A673 (cell line): Measurements from ENCODE around the gene EFCAB6. TPM values are rescaled to one million over a fixed set of nuclear protein-coding genes. Genes with fewer than 3 reads are reported as not detected.

Source experiments
- BruUV-seq: library from RNA; stranded (reverse); fragments of 400-500 nt; replicated peaks from 2 replicates; lab custom pipeline; 2021; lab: Mats Ljungman, UMichigan
- CTCF ChIA-PET: fragments of 300-600 bp; sonication (Branson Sonifier 250); formaldehyde crosslinking; loops from one replicate; lab custom pipeline; 2022; ENCODE audit warnings: antibody characterized with exemption; lab: Charles Lee
- POLR2A ChIA-PET: fragments of 300-600 bp; sonication (Branson Sonifier 250); formaldehyde crosslinking; loops from one replicate; lab custom pipeline; 2022; ENCODE audit warnings: antibody characterized with exemption; ENCODE audit not compliant: low non-redundant PET; lab: Charles Lee
- DNase-seq: peaks from one replicate; pipeline ENCODE4 v3.0.0-alpha.2; 2015; ENCODE audit warnings: low spot score
- H3K27ac ChIP-seq: fragments of 200-600 bp; sonication (generic); 2 replicates; pipeline ENCODE4 v1.5.1; 2016; ENCODE audit warnings: mixed run types, low read depth, mild to moderate bottlenecking, mixed read lengths, antibody characterized with exemption, low read length; ENCODE audit not compliant: poor library complexity, severe bottlenecking
- H3K27me3 ChIP-seq: fragments of 200-600 bp; sonication (generic); replicated peaks from 2 replicates; pipeline ENCODE4 v1.6.1; 2017; ENCODE audit warnings: mixed run types, low read depth, mild to moderate bottlenecking, mixed read lengths, antibody characterized with exemption, low read length; ENCODE audit not compliant: insufficient read depth, poor library complexity
- H3K36me3 ChIP-seq: fragments of 200-600 bp; sonication (generic); 2 replicates; pipeline ENCODE4 v1.6.1; 2016; ENCODE audit warnings: mixed run types, mild to moderate bottlenecking, mixed read lengths, antibody characterized with exemption, low read length; ENCODE audit not compliant: insufficient read depth, poor library complexity, severe bottlenecking
- H3K4me1 ChIP-seq: fragments of 200-600 bp; sonication (generic); 2 replicates; pipeline ENCODE4 v1.6.1; 2017; ENCODE audit warnings: mixed run types, mild to moderate bottlenecking, mixed read lengths, antibody characterized with exemption, low read length; ENCODE audit not compliant: insufficient read depth, poor library complexity, severe bottlenecking
- H3K4me3 ChIP-seq: fragments of 200-600 bp; sonication (generic); 2 replicates; pipeline ENCODE4 v1.5.1; 2016; ENCODE audit warnings: low read depth, mixed run types, mild to moderate bottlenecking, mixed read lengths, low read length; ENCODE audit not compliant: poor library complexity, severe bottlenecking
- H3K9me3 ChIP-seq: fragments of 200-600 bp; sonication (generic); 2 replicates; pipeline ENCODE4 v1.6.1; 2016; ENCODE audit warnings: mixed run types, low read depth, mild to moderate bottlenecking, mixed read lengths, antibody characterized with exemption, low read length; ENCODE audit not compliant: poor library complexity, severe bottlenecking
- CTCF ChIP-seq: fragments of 300-800, 200-600 bp; sonication (generic); conservative IDR thresholded peaks from 2 replicates; pipeline ENCODE4 v1.5.1; 2017; ENCODE audit warnings: low read depth, mild to moderate bottlenecking, antibody characterized with exemption, low read length, moderate library complexity, mixed read lengths
- EZH2 ChIP-seq: fragments of 200-600 bp; sonication (generic); IDR thresholded peaks from 2 replicates; pipeline ENCODE4 v1.6.1; 2017; ENCODE audit warnings: borderline replicate concordance, low read depth, mild to moderate bottlenecking, mixed read lengths, antibody characterized with exemption, low read length; ENCODE audit not compliant: poor library complexity, severe bottlenecking
- intact Hi-C: fragments of 100-400 bp; cut with micrococcal nuclease; formaldehyde crosslinking; loops from one replicate; pipeline ENCODE4 v1.10.0; 2022; ENCODE audit not compliant: unreplicated experiment
- total RNA-seq: library from RNA; stranded (reverse); gene quantifications from 2 replicates; pipeline ENCODE4 v1.2.3, GENCODE V29; 2021

EFCAB6 gene
- total RNA-seq, 1 experiment from 2014 or later = 0.41 TPM

DNA sequence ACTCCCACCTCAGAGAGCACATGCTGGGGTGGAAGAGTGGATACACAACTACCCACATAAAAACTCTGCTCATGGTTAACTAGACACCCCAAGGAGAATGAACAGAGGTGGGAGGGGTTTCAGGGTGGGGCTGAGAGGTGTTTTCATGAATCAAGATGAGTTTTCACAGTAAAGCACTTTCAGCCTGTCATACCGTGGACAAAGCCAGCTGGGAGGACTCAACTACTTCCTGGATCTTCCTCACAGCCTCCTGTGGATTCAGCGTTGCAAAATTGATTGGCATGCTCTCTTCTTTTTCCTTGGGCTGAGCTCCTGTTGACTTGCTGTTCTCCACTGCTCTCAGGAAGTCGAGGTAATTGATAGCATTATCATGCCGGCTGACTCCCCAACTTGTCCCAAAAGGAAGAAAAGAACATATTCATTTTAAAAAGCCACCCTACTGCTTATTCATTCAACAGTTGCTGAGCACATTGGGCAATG is 231.8 kb downstream of the EFCAB6 start:
- CTCF ChIA-PET = no interaction called here
- Histone ChIP-seq H3K4me1 (peaks cover 26% of the 10 kb centered on the region), H3K36me3 (no peaks in the 10 kb centered on the region), H3K4me3 (no peak overlapping the region), H3K27me3 (no peaks in the 10 kb centered on the region), H3K27ac (peak overlapping the region; percentile 31), H3K9me3 (peaks cover 23% of the 10 kb centered on the region)
- POLR2A ChIA-PET = no interaction called here
- DNase-seq = peak; percentile 92
- intact Hi-C loops = no loop called here
- BruUV-seq = no TSS peak
- TF ChIP-seq CTCF (no peak), EZH2 (no peak)

DNA sequence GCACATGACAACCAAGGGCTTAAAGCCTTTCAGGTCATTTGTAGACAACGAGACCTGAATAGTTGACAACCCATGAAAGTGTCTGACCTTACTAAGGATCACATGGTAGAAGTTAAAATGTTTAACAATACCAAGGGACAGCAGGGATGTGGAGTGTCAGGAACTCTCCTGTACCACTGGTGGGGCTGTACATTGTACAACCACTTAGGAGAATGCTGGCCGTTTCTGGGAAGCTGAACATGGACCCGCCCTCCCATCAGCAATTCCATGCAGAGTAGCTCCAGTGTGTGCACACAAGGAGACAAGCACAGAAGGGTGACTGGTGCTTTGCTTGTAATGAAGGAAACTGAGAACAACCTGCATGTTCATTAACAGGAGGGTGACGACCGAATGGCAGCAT is 237.4 kb downstream of the EFCAB6 start:
- ChIA-PET CTCF (no interaction called here), POLR2A (no interaction called here)
- Histone ChIP-seq H3K27ac (no peak overlapping the region), H3K4me1 (peaks cover 24% of the 10 kb centered on the region), H3K27me3 (no peaks in the 10 kb centered on the region), H3K36me3 (no peaks in the 10 kb centered on the region), H3K9me3 (no peaks in the 10 kb centered on the region), H3K4me3 (no peak overlapping the region)
- intact Hi-C loops = no loop called here
- BruUV-seq = no TSS peak
- DNase-seq = no peak
- no peak for TF ChIP-seq CTCF

DNA sequence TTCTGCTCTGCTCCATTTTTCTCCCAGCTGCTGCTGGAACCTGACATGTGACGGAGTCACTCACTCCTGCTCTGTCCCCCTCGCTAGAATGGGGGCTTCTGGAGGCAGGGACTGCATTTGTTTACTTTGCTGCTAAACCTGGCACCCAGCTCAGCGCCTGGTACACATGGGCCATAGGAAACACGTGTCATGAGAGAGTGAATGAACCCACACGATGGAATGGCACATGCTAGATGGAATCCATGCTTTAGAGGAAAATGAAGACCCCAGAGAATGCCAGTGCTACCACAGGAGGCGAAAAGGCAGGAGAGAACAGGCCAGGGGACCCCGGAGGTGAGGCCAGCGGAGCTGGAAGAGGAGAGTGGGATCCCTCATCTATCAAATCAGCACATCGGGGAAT is 239.4 kb downstream of the EFCAB6 start:
- Histone ChIP-seq H3K27ac (no peak overlapping the region), H3K36me3 (no peaks in the 10 kb centered on the region), H3K9me3 (no peaks in the 10 kb centered on the region), H3K4me1 (peaks cover 24% of the 10 kb centered on the region), H3K4me3 (no peak overlapping the region), H3K27me3 (no peaks in the 10 kb centered on the region)
- no peak for DNase-seq
- TF ChIP-seq EZH2 = no peak
- no peak for TF ChIP-seq CTCF
- POLR2A ChIA-PET = no interaction called here
- CTCF ChIA-PET = no interaction called here
- intact Hi-C loops = no loop called here
- no TSS peak for BruUV-seq
